Central memory CD4-positive, alpha-beta T cell (primary cell): Measurements from ENCODE around the gene CADPS.

Experiments
- DNase-seq: peaks from one replicate; pipeline ENCODE4 v3.0.0; 2022

Gene CADPS

GRCh38 chr3:62548528-62549205 is 326.5 kb downstream of the CADPS start:
- DNase-seq: no peak

- no peak for DNase-seq
These were observed 328.9 kb downstream of the CADPS start for GRCh38 chr3:62546266-62546665.

- DNase-seq: no peak
These were observed 333.0 kb downstream of the CADPS start for GRCh38 chr3:62542185-62542584.

- no peak for DNase-seq
These were observed 335.5 kb downstream of the CADPS start for GRCh38 chr3:62539762-62540161.

- DNase-seq: no peak
These were observed 336.4 kb downstream of the CADPS start for GRCh38 chr3:62538691-62539356.

- DNase-seq: no peak
These were observed 340.9 kb downstream of the CADPS start for GRCh38 chr3:62534326-62534725.

- no peak for DNase-seq
These were observed 342.4 kb downstream of the CADPS start for GRCh38 chr3:62532796-62533195.

- DNase-seq: no peak
These were observed 343.2 kb downstream of the CADPS start for GRCh38 chr3:62531981-62532380.

GRCh38 chr3:62531493-62531892 is 343.7 kb downstream of the CADPS start:
- no peak for DNase-seq

GRCh38 chr3:62529230-62529629 is 346.0 kb downstream of the CADPS start:
- DNase-seq: no peak

GRCh38 chr3:62527474-62527873 is 347.7 kb downstream of the CADPS start:
- no peak for DNase-seq

- no peak for DNase-seq
These were observed 349.9 kb downstream of the CADPS start for GRCh38 chr3:62525281-62525680.

- DNase-seq: no peak
These were observed 351.5 kb downstream of the CADPS start for GRCh38 chr3:62523672-62524071.

GRCh38 chr3:62521464-62522105 is 353.6 kb downstream of the CADPS start:
- no peak for DNase-seq

GRCh38 chr3:62503516-62503915 is 371.7 kb downstream of the CADPS start:
- DNase-seq: no peak

- DNase-seq: no peak
These were observed 372.6 kb downstream of the CADPS start for GRCh38 chr3:62502315-62503300.

- DNase-seq: no peak
These were observed 373.9 kb downstream of the CADPS start for GRCh38 chr3:62501289-62501668.

- no peak for DNase-seq
These were observed 374.5 kb downstream of the CADPS start for GRCh38 chr3:62500556-62501288.

GRCh38 chr3:62497156-62497555 is 378.1 kb downstream of the CADPS start:
- no peak for DNase-seq

- DNase-seq: no peak
These were observed 378.7 kb downstream of the CADPS start for GRCh38 chr3:62496503-62496902.

GRCh38 chr3:62493109-62493801 is 382.0 kb downstream of the CADPS start:
- no peak for DNase-seq

- DNase-seq: no peak
These were observed 392.3 kb downstream of the CADPS start for GRCh38 chr3:62482961-62483360.
